AG10803 (cell line): ENCODE data around the gene LTB4R.

ENCODE experiments used
- DNase-seq: peaks from one replicate; pipeline ENCODE4 v3.0.0; 2010; ENCODE audit warnings: low read depth
- H3K4me3 ChIP-seq: 2 replicates; pipeline ENCODE4 v1.5.1; 2011; ENCODE audit warnings: mild to moderate bottlenecking, low read length, control low read depth
- CTCF ChIP-seq: conservative IDR thresholded peaks from 2 replicates; pipeline ENCODE4 v1.5.1; 2011; ENCODE audit warnings: mild to moderate bottlenecking, low read length, control low read depth, inconsistent platforms

The LTB4R gene

GRCh38 chr14:24279301-24280186, 31.8 kb upstream of the LTB4R start:
- peak; percentile 19 for TF ChIP-seq CTCF
- no peak overlapping the region for H3K4me3 ChIP-seq
- no peak for DNase-seq

- TF ChIP-seq CTCF, result no peak
- no peak overlapping the region for H3K4me3 ChIP-seq
- DNase-seq, result no peak
These were observed 30.4 kb upstream of the LTB4R start for GRCh38 chr14:24280797-24281460.

GRCh38 chr14:24281636-24282035, 29.7 kb upstream of the LTB4R start:
- no peak for TF ChIP-seq CTCF
- no peak overlapping the region for H3K4me3 ChIP-seq
- no peak for DNase-seq

GRCh38 chr14:24282736-24283135, 28.6 kb upstream of the LTB4R start:
- no peak for TF ChIP-seq CTCF
- no peak for DNase-seq
- H3K4me3 ChIP-seq, result no peak overlapping the region

GRCh38 chr14:24283796-24284460, 27.4 kb upstream of the LTB4R start:
- H3K4me3 ChIP-seq, result no peak overlapping the region
- no peak for TF ChIP-seq CTCF
- no peak for DNase-seq

- no peak overlapping the region for H3K4me3 ChIP-seq
- no peak for TF ChIP-seq CTCF
- no peak for DNase-seq
These were observed 26.7 kb upstream of the LTB4R start for GRCh38 chr14:24284501-24285035.
